UCSD-AML1 (cell line): Measurements from ENCODE around the gene MOSMO.
"Not testable (repeated sequence)": the region's sequence is repeated elsewhere in the genome, so short reads cannot be mapped to it uniquely, and the experiment has no call there.

Experiments
- DNase-seq: peaks from one replicate; lab custom pipeline; 2025; ENCODE audit not compliant: unreplicated experiment; lab: John Stamatoyannopoulos, UW

Gene MOSMO

GRCh38 chr16:22091721-22092120, 83.8 kb downstream of the MOSMO start:
- DNase-seq = no peak

GRCh38 chr16:22092143-22092933, 84.4 kb downstream of the MOSMO start, which contains the start of gene VWA3A:
Gene VWA3A, plus strand, starts transcription at chr16:22092541. Its CDS starts 97 bp downstream, at chr16:22092638.
- DNase-seq = no peak

- DNase-seq = no peak
These were observed 85.4 kb downstream of the MOSMO start for GRCh38 chr16:22093331-22093730.

- no peak for DNase-seq
These were observed 86.1 kb downstream of the MOSMO start for GRCh38 chr16:22093996-22094395.

GRCh38 chr16:22098405-22099255, 90.7 kb downstream of the MOSMO start:
- DNase-seq = no peak

- no peak for DNase-seq
These were observed 91.5 kb downstream of the MOSMO start for GRCh38 chr16:22099256-22099975.

- no peak for DNase-seq
These were observed 95.5 kb downstream of the MOSMO start for GRCh38 chr16:22103441-22103840.

- DNase-seq = no peak
These were observed 101.5 kb downstream of the MOSMO start for GRCh38 chr16:22109258-22109898.

- not testable (repeated sequence) for DNase-seq
These were observed 103.7 kb downstream of the MOSMO start for GRCh38 chr16:22111629-22112028.

- no peak for DNase-seq
These were observed 108.3 kb downstream of the MOSMO start for GRCh38 chr16:22116095-22116700.

- no peak for DNase-seq
These were observed 109.7 kb downstream of the MOSMO start for GRCh38 chr16:22117609-22118008.

- no peak for DNase-seq
These were observed 112.5 kb downstream of the MOSMO start for GRCh38 chr16:22120440-22120839.

- no peak for DNase-seq
These were observed 114.3 kb downstream of the MOSMO start for GRCh38 chr16:22122239-22122638.

GRCh38 chr16:22123146-22123545, 115.2 kb downstream of the MOSMO start:
- peak; percentile 36 for DNase-seq

- no peak for DNase-seq
These were observed 116.0 kb downstream of the MOSMO start for GRCh38 chr16:22123759-22124490.

GRCh38 chr16:22124583-22125284, 116.8 kb downstream of the MOSMO start:
- no peak for DNase-seq

- DNase-seq = no peak
These were observed 118.2 kb downstream of the MOSMO start for GRCh38 chr16:22126037-22126558.

GRCh38 chr16:22128537-22128936, 120.6 kb downstream of the MOSMO start:
- not testable (repeated sequence) for DNase-seq

- DNase-seq = no peak
These were observed 122.6 kb downstream of the MOSMO start for GRCh38 chr16:22130528-22130927.
